ENCODE measurements around the gene TTLL9. TPM values are rescaled to one million over a fixed set of nuclear protein-coding genes. Genes with fewer than 3 reads are reported as not detected.

Gene TTLL9
- total RNA-seq, 2 experiments from 2014 or later, result not detected

DNA sequence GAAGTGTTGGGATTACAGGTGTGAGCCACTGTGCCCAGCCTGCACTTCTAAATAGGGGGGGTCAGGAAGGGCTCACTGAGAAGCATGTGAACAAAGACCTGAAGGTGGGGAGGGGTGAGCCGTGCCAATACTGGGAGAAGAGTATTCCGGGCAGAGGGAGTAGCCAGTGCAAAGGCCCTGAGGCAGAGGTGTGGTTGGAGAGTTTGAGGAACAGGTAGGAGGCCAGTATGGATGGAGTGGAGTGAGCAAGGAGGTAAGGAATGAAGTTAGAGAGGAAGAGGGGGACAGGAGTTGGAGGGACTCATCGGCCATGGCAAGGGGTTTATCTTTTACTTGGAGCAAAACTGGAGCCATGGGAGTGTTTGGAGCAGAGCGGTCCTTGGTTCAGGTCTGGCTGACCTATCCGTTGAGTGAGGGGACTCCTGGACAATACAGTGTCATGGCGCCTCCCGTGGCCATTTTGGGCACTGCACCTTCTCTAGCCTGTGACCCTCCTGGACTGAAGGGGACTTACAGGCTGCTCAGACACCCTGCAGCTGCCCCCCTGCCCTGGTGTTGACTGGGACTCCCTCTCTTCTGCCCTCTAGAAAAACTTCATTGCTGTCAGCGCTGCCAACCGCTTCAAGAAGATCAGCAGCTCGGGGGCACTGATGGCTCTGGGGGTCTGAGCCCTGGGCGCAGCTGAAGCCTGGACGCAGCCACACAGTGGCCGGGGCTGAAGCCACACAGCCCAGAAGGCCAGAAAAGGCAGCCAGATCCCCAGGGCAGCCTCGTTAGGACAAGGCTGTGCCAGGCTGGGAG is 37.1 kb upstream of the TTLL9 start:
- H3K27me3 Mint-ChIP-seq, result no peaks in the 10 kb centered on the region
- peaks cover 8% of the 10 kb centered on the region for H3K4me1 Mint-ChIP-seq
- DNase-seq, result peak; percentile 55
- no peak overlapping the region for H3K27ac Mint-ChIP-seq
- H3K4me3 Mint-ChIP-seq, result no peak overlapping the region
- no peaks in the 10 kb centered on the region for H3K9me3 Mint-ChIP-seq
- no peaks in the 10 kb centered on the region for H3K36me3 Mint-ChIP-seq

DNA sequence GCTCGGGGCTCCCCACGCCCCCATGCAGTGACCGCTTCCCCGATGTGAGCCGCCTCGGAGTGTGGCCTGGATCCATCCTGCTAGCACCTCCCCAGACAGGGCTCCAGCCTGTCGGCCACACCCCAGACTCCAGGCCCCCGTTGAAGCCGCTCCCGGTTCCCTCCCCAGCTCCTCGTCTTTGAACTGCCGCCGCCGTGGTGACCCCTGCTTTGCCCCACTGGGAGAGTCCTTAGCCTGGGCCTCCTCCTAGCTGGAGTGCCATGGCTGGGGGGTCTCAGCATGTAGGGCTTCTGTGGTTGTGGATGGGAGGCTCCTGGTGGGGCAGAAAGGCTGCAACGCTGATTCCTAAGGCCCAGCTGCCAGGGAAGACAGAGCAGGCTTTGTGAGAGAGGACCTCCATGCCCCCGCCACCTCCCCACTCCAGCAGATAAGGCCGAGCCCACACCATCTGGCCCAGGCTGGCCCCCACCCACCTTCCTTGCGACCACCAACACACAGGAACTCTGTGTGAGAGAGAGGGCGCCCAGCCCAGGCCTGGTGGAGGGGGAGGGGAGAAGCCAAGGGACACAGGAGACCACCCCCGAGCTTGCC is 36.4 kb upstream of the TTLL9 start:
- Mint-ChIP-seq H3K9me3 (no peaks in the 10 kb centered on the region), H3K4me3 (no peak overlapping the region), H3K36me3 (no peaks in the 10 kb centered on the region), H3K4me1 (peaks cover 8% of the 10 kb centered on the region), H3K27ac (no peak overlapping the region), H3K27me3 (no peaks in the 10 kb centered on the region)
- no peak for DNase-seq

DNA sequence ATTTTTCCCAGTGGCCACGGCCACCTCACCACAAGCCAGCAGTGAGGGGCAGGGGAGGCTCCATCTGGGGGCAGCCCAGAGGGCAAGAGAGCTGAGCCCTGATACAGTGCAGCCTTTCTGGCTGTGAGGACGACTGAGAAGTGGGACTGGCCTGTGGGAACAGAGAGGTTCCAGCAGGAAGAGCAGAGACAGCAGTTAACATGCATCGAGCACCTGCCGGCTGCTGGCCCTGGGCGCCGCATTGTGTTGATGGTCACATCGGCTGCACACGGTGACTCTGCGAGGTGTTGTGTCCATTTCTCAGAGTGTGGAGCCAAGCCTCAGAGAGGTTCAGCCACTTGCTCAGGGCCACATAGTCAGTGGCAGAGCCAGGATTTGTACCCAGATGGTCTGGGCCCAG is 34.9 kb upstream of the TTLL9 start:
- DNase-seq, result no peak
- H3K4me1 Mint-ChIP-seq, result peaks cover 8% of the 10 kb centered on the region
- H3K27me3 Mint-ChIP-seq, result no peaks in the 10 kb centered on the region
- H3K4me3 Mint-ChIP-seq, result no peak overlapping the region
- H3K36me3 Mint-ChIP-seq, result no peaks in the 10 kb centered on the region
- H3K9me3 Mint-ChIP-seq, result no peaks in the 10 kb centered on the region
- no peak overlapping the region for H3K27ac Mint-ChIP-seq

DNA sequence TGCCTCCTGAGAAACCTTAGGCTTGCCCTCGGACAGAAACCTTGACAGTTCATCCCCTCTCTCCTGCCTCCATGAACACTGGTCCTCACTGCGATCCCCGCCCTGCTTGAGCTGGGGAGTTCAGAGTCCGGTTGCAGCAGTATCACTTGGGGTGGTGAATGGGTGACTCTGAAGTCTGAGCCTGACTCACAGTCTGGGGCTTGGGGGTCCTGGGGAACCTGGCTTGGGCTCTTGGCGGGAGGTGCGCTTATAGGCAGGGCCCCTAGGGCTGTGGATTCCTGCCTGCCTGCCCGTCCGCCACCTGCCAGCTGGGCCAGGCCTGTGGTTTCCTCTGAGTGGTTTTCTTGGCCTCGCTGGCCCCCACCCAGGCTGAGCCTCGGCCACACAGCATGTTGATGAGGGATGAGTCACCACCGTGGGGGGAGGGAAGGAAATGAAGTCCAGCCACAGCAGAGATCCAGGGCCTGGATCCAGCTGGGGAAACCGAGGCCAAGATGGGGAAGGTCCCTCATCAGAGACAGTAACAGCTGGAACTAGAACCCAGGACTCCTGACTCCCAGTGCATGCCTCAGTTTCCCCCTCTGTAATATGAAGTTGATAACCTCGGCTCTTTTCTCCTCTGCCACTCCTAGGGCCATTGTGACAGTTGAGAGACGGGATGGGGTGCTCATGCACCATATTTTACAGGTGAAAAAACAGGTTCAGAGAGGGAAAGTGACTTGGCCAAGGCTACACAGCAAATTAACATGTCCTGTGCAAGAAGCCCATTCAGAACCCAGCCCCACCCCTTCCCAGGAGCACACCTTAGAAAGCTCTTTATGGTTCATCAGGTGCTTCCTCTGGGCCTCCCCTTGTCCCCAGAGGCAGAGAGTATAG is 34.2 kb upstream of the TTLL9 start:
- peak; percentile 24 for DNase-seq
- Mint-ChIP-seq H3K4me3 (no peak overlapping the region), H3K27me3 (no peaks in the 10 kb centered on the region), H3K9me3 (no peaks in the 10 kb centered on the region), H3K4me1 (peaks cover 8% of the 10 kb centered on the region), H3K36me3 (no peaks in the 10 kb centered on the region), H3K27ac (no peak overlapping the region)

DNA sequence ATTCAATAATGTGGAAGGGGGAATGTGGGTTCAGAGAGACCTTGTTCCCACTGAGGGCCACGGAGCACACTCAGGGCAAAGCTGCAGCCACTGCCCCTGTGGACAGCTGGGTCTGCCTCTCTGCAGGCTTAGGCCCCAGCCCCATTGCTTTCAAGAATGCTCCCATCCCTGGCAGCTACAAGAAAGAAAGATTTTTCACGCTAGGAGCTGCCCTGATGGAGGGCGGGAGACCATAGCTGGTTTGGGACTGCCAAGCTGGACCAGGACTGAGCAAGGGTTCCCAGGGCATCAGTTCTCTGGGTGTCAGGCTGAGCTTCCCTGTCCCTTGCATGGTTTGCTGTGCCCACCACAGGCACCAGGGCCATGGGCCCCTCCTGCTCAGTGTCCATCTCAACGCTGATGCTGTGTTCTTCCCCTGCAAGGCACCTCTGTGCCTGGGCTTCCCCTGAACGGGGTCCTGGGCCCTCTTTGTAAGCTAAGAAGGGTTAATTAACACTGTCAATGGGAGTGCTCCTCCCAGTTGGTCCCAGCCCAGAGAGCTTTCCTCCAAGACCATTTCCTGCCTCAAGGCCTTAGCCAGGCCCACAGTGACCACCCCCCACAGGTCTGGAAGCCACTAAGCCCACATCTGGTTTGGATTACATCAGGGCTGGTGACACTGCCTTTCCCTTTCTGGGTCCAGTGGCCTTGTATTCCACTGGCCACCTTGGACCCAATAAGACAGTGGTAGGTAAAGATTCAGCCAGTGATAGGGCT is 33.4 kb upstream of the TTLL9 start:
- Mint-ChIP-seq H3K4me3 (no peak overlapping the region), H3K27ac (no peak overlapping the region), H3K36me3 (no peaks in the 10 kb centered on the region), H3K27me3 (no peaks in the 10 kb centered on the region), H3K4me1 (peaks cover 8% of the 10 kb centered on the region), H3K9me3 (no peaks in the 10 kb centered on the region)
- DNase-seq, result no peak

DNA sequence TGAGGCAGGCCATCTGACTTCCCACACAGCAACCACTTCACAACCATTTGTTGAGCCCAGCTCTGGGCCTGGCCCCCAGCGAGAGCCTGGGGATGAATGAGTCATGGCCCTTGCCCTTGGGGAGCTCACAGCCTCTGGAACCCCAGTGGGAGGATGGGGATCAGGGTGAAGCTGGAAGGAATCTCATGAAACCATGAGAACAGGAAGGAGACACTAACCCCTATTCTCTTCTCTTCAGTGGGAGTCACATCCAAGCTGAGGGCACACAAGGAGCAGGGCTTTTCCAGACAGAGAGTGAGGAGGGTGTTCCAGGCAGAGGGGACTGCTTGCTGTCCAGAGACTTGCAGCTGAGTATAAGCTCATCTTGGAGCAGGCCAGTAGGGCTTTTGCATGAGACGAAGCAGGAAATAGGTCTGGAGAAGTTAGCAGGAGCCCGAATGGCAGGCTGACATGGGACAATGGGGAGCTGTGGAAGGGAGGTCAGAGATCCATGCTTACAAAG is 32.5 kb upstream of the TTLL9 start:
- peaks cover 8% of the 10 kb centered on the region for H3K4me1 Mint-ChIP-seq
- H3K36me3 Mint-ChIP-seq, result no peaks in the 10 kb centered on the region
- DNase-seq, result no peak
- H3K4me3 Mint-ChIP-seq, result no peak overlapping the region
- no peaks in the 10 kb centered on the region for H3K9me3 Mint-ChIP-seq
- no peaks in the 10 kb centered on the region for H3K27me3 Mint-ChIP-seq
- no peak overlapping the region for H3K27ac Mint-ChIP-seq

DNA sequence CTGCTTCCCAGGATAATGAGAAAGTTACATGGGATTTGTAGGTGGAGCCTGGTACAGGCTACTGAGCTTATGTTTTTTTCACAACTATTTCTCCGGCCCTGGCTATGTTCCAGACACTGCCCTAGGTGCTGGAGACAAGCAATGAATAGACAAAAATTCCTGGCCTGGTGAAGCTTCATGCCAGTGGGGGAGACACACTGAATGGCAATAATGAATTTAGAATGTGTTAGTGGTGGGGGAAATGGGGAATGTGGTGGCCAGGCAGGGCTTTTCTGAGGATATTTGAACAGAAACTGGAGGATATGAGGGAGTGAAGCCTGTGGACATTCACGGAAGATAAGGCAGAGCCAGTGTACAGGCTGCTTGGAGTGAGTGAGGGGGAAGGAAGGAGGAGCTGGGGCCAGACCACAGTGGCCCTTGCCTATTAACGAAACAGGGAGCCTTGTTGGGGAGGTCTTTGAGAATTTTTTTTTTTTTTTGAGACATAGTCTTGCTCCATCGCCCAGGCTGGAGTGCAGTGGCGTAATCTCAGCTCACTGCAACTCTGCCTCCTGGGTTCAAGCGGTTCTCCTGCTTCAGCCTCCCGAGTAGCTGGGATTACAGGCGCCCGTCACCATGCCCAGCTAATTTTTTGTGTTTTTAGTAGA is 31.7 kb upstream of the TTLL9 start:
- H3K27ac Mint-ChIP-seq, result no peak overlapping the region
- H3K4me3 Mint-ChIP-seq, result no peak overlapping the region
- H3K36me3 Mint-ChIP-seq, result no peaks in the 10 kb centered on the region
- no peaks in the 10 kb centered on the region for H3K27me3 Mint-ChIP-seq
- H3K9me3 Mint-ChIP-seq, result no peaks in the 10 kb centered on the region
- H3K4me1 Mint-ChIP-seq, result peaks cover 8% of the 10 kb centered on the region
- no peak for DNase-seq

DNA sequence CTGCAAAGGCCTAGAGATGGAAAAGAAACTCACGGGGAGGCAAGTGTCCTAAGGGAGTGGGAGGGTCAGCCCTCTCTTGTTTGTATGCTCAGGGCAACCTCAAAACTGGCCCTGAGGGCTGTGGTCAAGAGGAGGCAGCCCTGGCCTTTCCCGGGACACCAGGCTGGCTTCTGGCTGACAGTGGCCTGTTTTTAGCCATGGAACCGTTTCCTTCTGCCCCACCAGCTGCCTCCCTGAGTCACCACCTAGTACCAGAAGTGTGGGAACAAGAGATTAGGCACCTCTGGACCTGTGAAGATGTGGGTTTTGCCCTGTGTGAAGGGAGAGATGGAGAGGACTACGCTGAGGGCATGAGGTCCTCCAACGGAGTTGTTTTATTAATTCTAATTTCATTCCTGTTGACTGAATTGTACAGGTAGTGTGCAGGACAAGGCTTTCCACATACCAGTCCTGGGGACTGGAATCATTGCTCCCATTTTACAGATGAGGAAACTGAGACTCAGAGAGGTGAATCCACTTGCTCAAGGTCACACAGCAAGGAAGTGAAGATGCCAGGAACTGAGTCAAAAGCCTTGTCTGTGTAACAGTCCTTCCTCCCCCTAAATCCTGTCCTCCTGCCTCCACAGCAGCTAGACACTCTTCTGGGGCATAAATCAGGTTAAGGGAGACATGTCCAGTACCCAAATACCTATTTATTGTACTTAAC is 30.5 kb upstream of the TTLL9 start:
- H3K9me3 Mint-ChIP-seq, result no peaks in the 10 kb centered on the region
- H3K4me3 Mint-ChIP-seq, result no peak overlapping the region
- H3K27me3 Mint-ChIP-seq, result no peaks in the 10 kb centered on the region
- H3K36me3 Mint-ChIP-seq, result no peaks in the 10 kb centered on the region
- no peak overlapping the region for H3K27ac Mint-ChIP-seq
- no peak for DNase-seq
- H3K4me1 Mint-ChIP-seq, result peaks cover 8% of the 10 kb centered on the region

DNA sequence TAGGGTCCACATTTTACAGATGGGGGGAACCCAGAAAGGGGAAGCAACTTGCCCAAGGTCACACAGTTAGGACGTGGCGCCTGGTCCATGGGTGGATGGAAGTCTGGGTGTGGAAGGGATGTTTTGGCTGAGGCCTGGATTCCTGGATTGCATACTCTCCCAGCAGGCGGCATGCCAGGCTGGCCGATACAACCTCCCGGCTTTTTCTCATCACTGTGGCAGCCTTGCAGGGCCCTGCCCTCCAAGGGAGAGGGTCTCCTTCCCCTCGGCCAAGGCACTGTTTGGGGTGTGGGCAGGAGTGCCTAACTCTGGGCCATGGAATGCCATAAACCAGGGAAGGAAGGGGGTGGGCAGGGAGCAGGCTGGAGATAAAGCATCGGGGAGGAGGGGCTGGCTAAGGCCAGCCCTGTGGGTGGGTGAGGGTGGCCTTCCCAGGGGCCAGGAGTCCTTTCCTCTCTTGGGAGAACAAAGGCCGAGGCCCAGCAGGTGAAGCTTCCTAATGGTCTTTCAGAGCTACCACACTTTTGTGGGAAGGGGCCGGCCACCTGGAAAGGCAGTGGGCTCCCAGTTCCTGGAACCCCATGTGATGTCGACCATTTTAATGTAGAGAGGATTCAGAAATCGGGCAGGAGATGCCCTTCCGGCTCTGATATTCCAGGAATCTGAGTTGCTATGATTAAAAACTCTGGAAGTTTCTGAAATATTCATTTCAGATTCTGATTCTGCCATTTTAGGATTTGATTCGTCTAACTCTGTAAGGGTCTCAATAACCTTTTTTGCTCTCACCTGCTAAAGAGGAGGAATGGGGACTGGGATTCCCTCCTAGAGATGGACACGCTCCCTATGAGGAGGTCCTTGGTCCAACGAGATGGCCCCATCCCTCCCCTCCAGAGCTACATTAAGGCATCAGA is 29.3 kb upstream of the TTLL9 start:
- DNase-seq, result no peak
- no peaks in the 10 kb centered on the region for H3K27me3 Mint-ChIP-seq
- H3K36me3 Mint-ChIP-seq, result no peaks in the 10 kb centered on the region
- no peak overlapping the region for H3K4me3 Mint-ChIP-seq
- H3K27ac Mint-ChIP-seq, result no peak overlapping the region
- no peaks in the 10 kb centered on the region for H3K9me3 Mint-ChIP-seq
- peaks cover 3% of the 10 kb centered on the region for H3K4me1 Mint-ChIP-seq

DNA sequence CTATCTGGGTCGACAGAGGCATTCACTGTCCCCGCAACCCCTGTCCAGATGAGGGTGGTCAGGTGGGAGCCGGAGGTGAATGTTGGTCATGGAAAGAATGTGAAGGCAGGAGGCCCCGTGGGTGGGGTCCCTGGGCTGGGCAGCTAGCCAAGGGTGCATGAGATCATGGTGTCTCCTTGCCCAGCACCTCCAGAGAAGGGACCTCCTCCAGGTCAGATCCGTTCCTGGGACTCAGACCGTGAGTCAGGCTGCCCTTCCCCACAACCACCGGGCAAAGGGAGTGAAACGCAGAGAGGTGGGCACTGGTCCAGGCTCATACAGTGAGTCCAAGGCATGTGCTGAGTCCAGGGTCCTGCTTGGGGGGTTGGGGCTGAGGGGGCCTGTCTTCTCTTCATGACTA is 28.5 kb upstream of the TTLL9 start:
- Mint-ChIP-seq H3K27ac (no peak overlapping the region), H3K9me3 (no peaks in the 10 kb centered on the region), H3K4me3 (no peak overlapping the region), H3K36me3 (no peaks in the 10 kb centered on the region), H3K27me3 (no peaks in the 10 kb centered on the region), H3K4me1 (no peaks in the 10 kb centered on the region)
- DNase-seq, result no peak

DNA sequence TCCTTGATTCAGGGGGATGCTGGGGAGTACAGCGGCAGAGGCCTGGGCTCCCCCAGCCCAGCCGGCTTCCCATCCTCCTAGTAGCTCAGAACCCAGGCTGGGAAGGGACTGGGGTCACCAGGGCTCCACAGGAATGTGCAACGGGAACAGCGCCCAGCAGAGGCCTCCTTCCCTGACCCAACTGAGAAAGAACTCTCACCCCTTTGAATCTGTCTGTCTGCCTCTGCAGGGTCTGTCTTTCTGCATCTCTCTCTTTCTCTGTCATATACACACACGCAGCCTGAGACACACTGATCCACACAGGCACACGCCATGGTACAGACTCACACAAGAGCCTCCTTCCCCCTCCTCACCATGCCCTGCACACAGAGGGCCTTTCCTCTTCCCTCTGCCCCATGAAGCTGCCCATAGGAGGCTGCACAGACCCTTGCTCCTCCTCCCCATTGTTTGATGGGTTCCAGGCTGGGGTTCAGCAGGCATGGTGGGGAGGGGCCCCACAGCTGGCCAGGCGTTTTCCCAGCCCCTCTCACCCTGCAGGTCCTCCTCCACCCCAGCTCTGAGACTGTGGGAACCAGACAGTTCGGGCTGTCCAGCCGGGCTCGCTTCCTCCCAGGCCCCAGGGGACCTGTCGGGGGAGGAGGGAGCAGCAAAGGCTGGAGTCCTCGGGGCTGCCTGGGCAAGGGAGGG is 27.8 kb upstream of the TTLL9 start:
- no peaks in the 10 kb centered on the region for H3K27me3 Mint-ChIP-seq
- H3K27ac Mint-ChIP-seq, result no peak overlapping the region
- H3K9me3 Mint-ChIP-seq, result no peaks in the 10 kb centered on the region
- no peak for DNase-seq
- no peak overlapping the region for H3K4me3 Mint-ChIP-seq
- no peaks in the 10 kb centered on the region for H3K36me3 Mint-ChIP-seq
- H3K4me1 Mint-ChIP-seq, result no peaks in the 10 kb centered on the region

DNA sequence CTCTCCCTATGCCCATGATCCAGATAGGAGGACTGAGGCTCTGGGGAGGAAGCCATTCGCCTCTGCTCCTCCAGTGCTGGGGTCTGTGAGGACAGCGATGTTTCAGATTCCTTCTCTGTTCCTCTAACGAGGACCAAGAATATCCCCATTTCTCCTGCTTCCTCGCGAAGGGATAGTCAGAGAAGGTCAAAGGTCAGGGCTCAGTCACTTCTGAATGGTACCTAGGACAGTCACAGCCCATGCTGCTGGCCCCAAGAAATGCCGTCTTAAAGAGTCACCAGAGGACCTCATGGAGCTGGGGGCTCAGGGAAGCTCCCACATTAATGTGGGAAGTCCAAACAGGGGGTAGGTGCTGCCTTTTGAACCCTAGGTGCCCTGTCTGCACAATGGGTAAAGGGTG is 27.1 kb upstream of the TTLL9 start:
- Mint-ChIP-seq H3K27me3 (no peaks in the 10 kb centered on the region), H3K36me3 (no peaks in the 10 kb centered on the region), H3K9me3 (no peaks in the 10 kb centered on the region), H3K4me3 (no peak overlapping the region), H3K4me1 (no peaks in the 10 kb centered on the region), H3K27ac (no peak overlapping the region)
- DNase-seq, result no peak

DNA sequence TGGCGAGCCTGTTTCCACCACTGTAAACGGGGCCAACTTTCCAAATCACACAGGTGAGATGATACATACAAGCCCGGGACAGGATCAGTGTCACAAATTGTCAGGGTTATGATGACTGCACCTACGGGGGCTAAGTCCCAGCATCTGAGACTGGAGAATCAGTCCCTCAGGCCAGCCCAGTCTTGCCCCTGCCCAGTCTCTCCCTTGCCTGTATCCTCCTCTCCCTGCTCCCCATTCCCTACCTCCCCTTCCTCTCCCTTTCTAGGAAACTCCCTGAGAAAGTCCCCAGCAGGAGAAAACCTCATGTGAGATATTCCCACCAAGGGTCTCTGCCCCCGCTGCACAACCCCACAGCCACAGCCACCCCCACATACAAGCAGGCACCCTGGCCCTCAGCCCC is 26.6 kb upstream of the TTLL9 start:
- H3K9me3 Mint-ChIP-seq, result no peaks in the 10 kb centered on the region
- H3K4me1 Mint-ChIP-seq, result no peaks in the 10 kb centered on the region
- H3K27ac Mint-ChIP-seq, result no peak overlapping the region
- no peaks in the 10 kb centered on the region for H3K36me3 Mint-ChIP-seq
- H3K4me3 Mint-ChIP-seq, result no peak overlapping the region
- DNase-seq, result no peak
- H3K27me3 Mint-ChIP-seq, result peaks cover 3% of the 10 kb centered on the region
